Immature natural killer cell (primary cell): ENCODE results near the gene CACNA1D. TPM values are rescaled to one million over a fixed set of nuclear protein-coding genes. Genes with fewer than 3 reads are reported as not detected.

Experiments used
- DNase-seq, 3 donors: peaks; one replicate each; pipeline ENCODE4 v3.0.0; 2022; ENCODE audit warnings: mixed read lengths in 1 of 3
- H3K27ac Mint-ChIP-seq, 6 donors: one replicate each; pipeline ENCODE4 v1.8.0; 2020; ENCODE audit warnings: mixed read lengths in 6 of 6, mild to moderate bottlenecking in 5 of 6, inconsistent platforms in 4 of 6, moderate library complexity in 3 of 6
- H3K27me3 Mint-ChIP-seq, 3 donors: one replicate each; pipeline ENCODE4 v1.8.0; 2020 to 2021; ENCODE audit warnings: low read depth in 3 of 3, mild to moderate bottlenecking in 3 of 3, mixed read lengths in 3 of 3, moderate library complexity in 3 of 3, inconsistent platforms in 1 of 3
- H3K36me3 Mint-ChIP-seq, 3 donors: one replicate each; pipeline ENCODE4 v1.8.0; 2020; ENCODE audit warnings: mixed read lengths in 3 of 3, inconsistent platforms in 2 of 3, mild to moderate bottlenecking in 2 of 3
- H3K4me1 Mint-ChIP-seq, 2 donors: one replicate each; pipeline ENCODE4 v1.8.0; 2020; ENCODE audit warnings: inconsistent platforms in 2 of 2, mild to moderate bottlenecking in 2 of 2, mixed read lengths in 2 of 2, moderate library complexity in 1 of 2
- H3K4me3 Mint-ChIP-seq, 5 donors: one replicate each; pipeline ENCODE4 v1.8.0; 2020; ENCODE audit warnings: mild to moderate bottlenecking in 5 of 5, mixed read lengths in 5 of 5, inconsistent platforms in 3 of 5, moderate library complexity in 3 of 5
- H3K9me3 Mint-ChIP-seq, 6 donors: one replicate each; pipeline ENCODE4 v1.8.0; 2020; ENCODE audit warnings: mild to moderate bottlenecking in 6 of 6, mixed read lengths in 6 of 6, inconsistent platforms in 4 of 6, moderate library complexity in 3 of 6
- polyA plus RNA-seq, 3 donors: library from polyadenylated mRNA; unstranded; fragments of 300-500 nt; fragmentation: Illumina TruSeq; gene quantifications; one replicate each; pipeline ENCODE4 v1.2.3, GENCODE V29; 2021

The CACNA1D gene
- polyA plus RNA-seq, 3 donors from 2014 or later = not detected

DNA sequence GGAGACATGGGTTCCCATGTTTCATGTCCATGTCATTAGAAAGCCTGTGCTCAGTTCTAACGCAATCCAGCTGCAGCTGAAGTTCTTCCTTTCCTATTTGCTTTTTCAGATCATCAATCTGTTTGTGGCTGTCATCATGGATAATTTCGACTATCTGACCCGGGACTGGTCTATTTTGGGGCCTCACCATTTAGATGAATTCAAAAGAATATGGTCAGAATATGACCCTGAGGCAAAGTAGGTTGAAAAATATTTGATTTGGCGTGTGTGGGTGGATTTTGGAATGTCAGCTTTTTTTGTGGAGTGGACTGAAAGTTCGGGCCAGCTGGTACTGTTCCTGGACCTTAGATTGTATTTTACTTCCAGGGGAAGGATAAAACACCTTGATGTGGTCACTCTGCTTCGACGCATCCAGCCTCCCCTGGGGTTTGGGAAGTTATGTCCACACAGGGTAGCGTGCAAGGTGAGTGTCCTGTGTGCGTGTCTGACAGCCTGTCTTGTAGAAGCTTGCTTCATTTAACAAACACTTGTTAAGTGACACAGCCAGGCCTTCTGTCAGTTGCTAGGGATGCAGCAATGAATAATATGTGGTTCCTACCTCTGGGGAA, 282.2 kb downstream of the CACNA1D start:
- Mint-ChIP-seq H3K4me1 (no peaks in the 10 kb centered on the region), H3K9me3 (no peaks in the 10 kb centered on the region), H3K27ac (no peak overlapping the region), H3K4me3 (no peak overlapping the region), H3K36me3 (no peaks in the 10 kb centered on the region), H3K27me3 (peaks cover 3 to 8% (median 3%) of the 10 kb centered on the region in 3 donors)
- DNase-seq = no peak

DNA sequence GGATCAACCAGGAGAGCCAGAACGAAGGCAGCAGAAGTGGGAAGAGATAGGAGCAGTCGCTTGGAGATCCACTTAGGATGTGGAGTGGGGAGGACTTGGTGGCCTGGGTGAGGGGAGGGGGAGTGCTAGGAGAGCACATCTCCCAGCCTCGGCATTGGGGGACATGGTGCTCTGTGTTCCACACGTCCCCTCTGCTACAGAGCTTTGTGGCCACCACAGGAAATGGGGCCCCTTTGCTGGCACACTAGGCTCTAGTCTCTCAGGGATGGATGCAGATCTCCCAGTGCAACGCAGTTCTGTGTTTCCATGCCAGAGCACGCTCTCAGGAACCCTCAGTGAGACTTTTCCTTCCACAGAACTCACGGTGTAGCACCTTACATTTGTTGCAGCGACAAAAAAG, 283.1 kb downstream of the CACNA1D start:
- Mint-ChIP-seq H3K9me3 (no peaks in the 10 kb centered on the region), H3K4me3 (no peak overlapping the region), H3K36me3 (no peaks in the 10 kb centered on the region), H3K27ac (no peak overlapping the region), H3K27me3 (peaks cover 2 to 8% (median 3%) of the 10 kb centered on the region in 3 donors), H3K4me1 (no peaks in the 10 kb centered on the region)
- no peak for DNase-seq

DNA sequence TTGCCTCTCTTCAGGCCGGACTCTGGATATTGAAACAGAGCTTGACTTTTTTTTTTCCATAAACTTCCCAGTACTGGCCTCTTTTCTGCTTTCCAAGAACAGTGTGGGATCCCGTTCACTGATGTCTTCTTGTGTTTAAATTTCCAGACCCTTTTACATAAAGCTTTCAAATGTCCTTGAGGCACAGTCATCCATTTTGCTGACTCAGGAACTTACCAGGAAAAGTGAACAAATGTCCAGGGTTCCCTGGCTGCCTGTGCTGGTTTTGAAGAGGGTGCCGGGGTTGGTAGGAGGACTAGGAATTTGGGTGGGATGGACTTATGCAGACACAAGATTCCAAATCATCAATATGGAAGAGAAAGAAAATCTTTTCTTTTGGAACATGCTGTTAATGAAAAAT, 283.7 kb downstream of the CACNA1D start:
- H3K36me3 Mint-ChIP-seq = no peaks in the 10 kb centered on the region

DNA sequence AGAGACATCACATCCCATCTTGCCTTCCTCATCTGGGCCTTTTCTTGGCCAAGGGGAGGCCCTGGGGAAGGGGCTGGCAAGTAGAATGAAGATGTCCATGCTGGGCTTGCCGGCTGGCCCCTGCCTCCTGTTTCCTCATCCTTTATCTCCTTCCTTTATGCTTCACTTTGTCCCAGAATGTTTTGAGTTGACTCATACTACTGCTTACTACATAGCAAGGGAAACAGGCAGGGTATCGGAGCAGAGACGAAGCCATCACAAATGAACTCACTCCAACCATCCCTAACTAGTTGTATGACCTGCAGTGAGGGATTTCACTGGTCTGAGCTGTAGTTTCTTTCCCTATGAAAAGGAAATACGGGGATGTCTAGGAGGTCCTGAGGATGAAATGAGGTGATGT, 285.8 kb downstream of the CACNA1D start:
- H3K9me3 Mint-ChIP-seq = no peaks in the 10 kb centered on the region
- H3K36me3 Mint-ChIP-seq = no peaks in the 10 kb centered on the region
- peaks cover 0 to 4% (median 2%) of the 10 kb centered on the region in 3 donors for H3K27me3 Mint-ChIP-seq
- H3K4me3 Mint-ChIP-seq = no peak overlapping the region
- H3K27ac Mint-ChIP-seq = no peak overlapping the region
- DNase-seq = no peak
- no peaks in the 10 kb centered on the region for H3K4me1 Mint-ChIP-seq

More for the DNA sequence above, 283.7 kb downstream of the CACNA1D start:
- Mint-ChIP-seq H3K9me3 (no peaks in the 10 kb centered on the region), H3K4me3 (no peak overlapping the region), H3K27ac (no peak overlapping the region), H3K4me1 (no peaks in the 10 kb centered on the region), H3K27me3 (peaks cover 2 to 7% (median 3%) of the 10 kb centered on the region in 3 donors)
- DNase-seq = no peak

DNA sequence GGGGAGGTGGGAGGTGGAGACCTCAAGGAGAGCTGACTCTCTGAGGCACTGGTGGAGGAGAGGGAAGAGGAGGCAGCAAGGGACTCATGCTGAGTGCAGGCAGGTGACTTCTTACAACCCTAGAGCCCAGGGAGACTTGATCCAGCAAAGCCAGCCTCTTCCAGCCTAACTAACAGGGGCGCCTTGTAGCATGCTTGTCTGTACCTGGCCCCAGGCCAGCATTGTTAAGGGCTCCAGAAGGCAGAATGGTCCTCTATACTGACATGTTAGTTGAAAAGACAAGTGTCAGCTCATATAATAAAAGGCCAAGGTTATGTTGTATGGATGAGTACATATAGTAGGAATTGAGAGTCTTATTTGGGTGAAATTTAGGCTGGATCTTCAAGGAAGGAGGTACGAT, 286.4 kb downstream of the CACNA1D start:
- DNase-seq = no peak
- H3K9me3 Mint-ChIP-seq = no peaks in the 10 kb centered on the region
- no peak overlapping the region for H3K27ac Mint-ChIP-seq
- H3K36me3 Mint-ChIP-seq = no peaks in the 10 kb centered on the region
- no peaks in the 10 kb centered on the region for H3K4me1 Mint-ChIP-seq
- H3K4me3 Mint-ChIP-seq = no peak overlapping the region
- peaks cover 0 to 4% (median 2%) of the 10 kb centered on the region in 3 donors for H3K27me3 Mint-ChIP-seq

DNA sequence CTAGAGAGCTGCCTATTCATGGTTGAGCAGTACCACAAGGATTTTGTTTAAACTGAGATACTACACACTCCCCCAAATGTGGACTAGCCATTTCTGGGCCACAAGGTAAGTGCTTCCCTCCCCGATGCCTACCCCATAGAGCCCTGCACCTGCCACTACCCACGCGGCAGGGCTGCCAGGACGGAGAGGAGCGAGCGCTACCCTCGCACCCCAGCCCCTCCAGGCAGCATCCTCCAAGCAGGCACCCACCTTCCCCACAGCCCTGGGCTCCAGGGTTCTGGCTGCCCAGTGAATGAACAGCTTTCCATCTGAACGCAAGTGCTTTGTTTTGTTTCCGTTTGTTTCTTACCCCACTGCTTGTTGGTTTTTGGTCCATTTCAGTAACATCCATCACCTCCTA, 292.6 kb downstream of the CACNA1D start:
- no peak overlapping the region for H3K4me3 Mint-ChIP-seq
- no peaks in the 10 kb centered on the region for H3K9me3 Mint-ChIP-seq
- no peak for DNase-seq
- H3K36me3 Mint-ChIP-seq = no peaks in the 10 kb centered on the region
- no peak overlapping the region for H3K27ac Mint-ChIP-seq
- H3K27me3 Mint-ChIP-seq = peaks cover 0 to 3% (median 2%) of the 10 kb centered on the region in 3 donors
- H3K4me1 Mint-ChIP-seq = no peaks in the 10 kb centered on the region

DNA sequence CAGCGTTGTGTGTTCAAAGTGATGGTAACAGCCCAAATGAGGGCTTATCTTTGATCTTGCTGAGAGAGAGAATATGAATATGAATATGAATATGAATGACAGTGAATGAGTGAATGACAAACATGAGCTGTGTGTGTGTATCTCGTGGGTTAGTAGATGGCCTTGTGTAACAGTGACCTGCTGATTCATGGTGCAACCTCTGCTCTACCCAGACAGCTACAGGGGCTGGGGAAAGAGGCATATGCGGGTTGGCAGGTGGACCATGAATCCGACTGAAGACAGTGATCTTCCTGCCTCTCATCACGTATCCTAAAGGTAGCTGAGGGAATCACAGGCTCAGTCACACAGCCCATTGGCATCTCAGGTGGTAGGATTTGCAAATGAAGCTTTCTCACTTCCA, 293.6 kb downstream of the CACNA1D start:
- no peaks in the 10 kb centered on the region for H3K36me3 Mint-ChIP-seq
- H3K9me3 Mint-ChIP-seq = no peaks in the 10 kb centered on the region
- no peak for DNase-seq
- H3K4me1 Mint-ChIP-seq = no peaks in the 10 kb centered on the region
- no peak overlapping the region for H3K4me3 Mint-ChIP-seq
- peaks cover 0 to 3% (median 3%) of the 10 kb centered on the region in 3 donors for H3K27me3 Mint-ChIP-seq
- no peak overlapping the region for H3K27ac Mint-ChIP-seq

DNA sequence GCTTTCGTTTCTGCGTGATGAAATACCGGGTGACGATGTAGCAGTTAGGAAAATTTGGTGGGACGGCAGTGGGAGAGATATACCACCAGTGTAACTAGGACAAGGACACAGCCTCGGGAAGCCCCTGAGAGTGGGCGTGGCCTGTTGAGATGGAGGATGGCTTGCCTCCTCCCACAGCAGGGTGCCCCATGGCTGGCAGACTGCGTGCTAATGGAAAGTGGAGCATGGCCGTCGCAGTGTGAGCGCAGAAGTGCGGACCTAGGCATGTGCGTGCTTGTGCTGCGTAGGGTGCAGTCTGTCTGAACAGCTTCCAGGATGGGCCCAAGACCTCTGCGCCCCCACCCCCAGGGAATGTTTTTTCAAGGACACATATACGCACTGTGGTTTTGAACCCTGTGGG, 295.0 kb downstream of the CACNA1D start:
- Mint-ChIP-seq H3K4me3 (no peak overlapping the region), H3K4me1 (no peaks in the 10 kb centered on the region), H3K9me3 (no peaks in the 10 kb centered on the region), H3K27ac (no peak overlapping the region), H3K27me3 (peaks cover 0 to 3% (median 3%) of the 10 kb centered on the region in 3 donors), H3K36me3 (no peaks in the 10 kb centered on the region)
- no peak for DNase-seq

DNA sequence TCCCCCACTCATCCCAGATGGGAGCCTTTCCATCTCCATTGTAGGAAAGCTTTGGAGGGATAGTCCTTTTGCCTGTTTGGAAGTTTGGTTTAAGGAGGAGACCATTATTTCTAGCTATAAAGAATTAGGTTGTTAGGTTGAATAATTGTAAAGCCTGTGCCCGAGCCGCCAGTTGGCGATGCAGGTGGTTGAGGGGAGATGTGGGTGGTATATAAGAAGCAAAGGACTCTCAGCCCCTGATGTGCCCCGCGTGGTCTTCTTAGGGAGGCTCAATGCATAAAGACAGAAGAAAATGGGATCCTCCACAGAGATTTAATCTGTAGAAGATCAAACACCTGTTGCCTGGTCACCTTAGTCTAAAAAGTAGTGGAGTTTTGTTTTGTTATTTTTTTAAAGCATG, 296.1 kb downstream of the CACNA1D start:
- H3K27me3 Mint-ChIP-seq = peaks cover 1 to 5% (median 3%) of the 10 kb centered on the region in 3 donors
- no peak overlapping the region for H3K27ac Mint-ChIP-seq
- H3K36me3 Mint-ChIP-seq = no peaks in the 10 kb centered on the region
- H3K4me1 Mint-ChIP-seq = no peaks in the 10 kb centered on the region
- H3K9me3 Mint-ChIP-seq = no peaks in the 10 kb centered on the region
- no peak overlapping the region for H3K4me3 Mint-ChIP-seq
- no peak for DNase-seq

DNA sequence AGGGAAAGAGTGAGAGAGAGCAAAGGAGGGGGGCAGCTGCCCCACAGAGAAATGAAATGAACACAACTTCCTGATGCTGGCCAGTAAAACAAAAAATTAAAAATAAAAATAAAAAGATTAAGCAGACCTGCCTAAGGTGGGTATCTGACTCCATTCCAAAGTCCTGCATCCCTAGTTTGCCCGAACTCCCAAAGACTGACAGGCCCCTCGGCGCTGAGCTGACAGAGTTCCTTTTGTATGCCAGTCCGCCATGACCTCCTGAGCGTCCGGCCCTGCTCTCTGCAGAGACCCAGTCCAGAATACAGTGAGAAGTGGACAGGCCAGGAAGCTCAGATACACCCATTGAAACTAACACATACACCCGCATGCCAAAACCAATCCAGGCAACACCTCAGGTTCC, 296.9 kb downstream of the CACNA1D start:
- H3K4me1 Mint-ChIP-seq = no peaks in the 10 kb centered on the region
- H3K9me3 Mint-ChIP-seq = no peaks in the 10 kb centered on the region
- H3K27ac Mint-ChIP-seq = no peak overlapping the region
- no peaks in the 10 kb centered on the region for H3K36me3 Mint-ChIP-seq
- DNase-seq = no peak
- peaks cover 3 to 5% (median 4%) of the 10 kb centered on the region in 3 donors for H3K27me3 Mint-ChIP-seq
- no peak overlapping the region for H3K4me3 Mint-ChIP-seq

DNA sequence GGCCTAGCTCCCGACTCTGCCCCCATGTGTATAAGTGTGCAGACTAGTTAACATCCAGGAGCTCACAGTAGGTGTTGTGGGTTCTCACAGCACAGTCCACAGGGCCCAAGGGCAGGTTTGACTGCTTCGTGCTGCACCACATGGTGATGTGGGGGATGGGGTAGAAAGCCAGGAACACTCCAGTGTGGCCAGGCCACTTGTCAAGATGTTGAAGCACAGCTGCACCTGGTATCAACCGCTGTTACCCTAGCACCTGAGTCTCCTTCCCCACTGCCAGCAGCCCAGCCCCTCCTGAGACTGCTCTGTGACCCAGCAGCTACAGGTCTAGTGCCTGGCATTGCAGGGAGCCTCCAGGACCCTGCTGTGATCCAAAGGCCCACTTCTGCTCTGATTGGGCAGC, 298.5 kb downstream of the CACNA1D start:
- no peak overlapping the region for H3K4me3 Mint-ChIP-seq
- no peaks in the 10 kb centered on the region for H3K4me1 Mint-ChIP-seq
- no peaks in the 10 kb centered on the region for H3K9me3 Mint-ChIP-seq
- no peaks in the 10 kb centered on the region for H3K36me3 Mint-ChIP-seq
- no peak for DNase-seq
- peaks cover 3 to 4% (median 3%) of the 10 kb centered on the region in 3 donors for H3K27me3 Mint-ChIP-seq
- H3K27ac Mint-ChIP-seq = no peak overlapping the region

DNA sequence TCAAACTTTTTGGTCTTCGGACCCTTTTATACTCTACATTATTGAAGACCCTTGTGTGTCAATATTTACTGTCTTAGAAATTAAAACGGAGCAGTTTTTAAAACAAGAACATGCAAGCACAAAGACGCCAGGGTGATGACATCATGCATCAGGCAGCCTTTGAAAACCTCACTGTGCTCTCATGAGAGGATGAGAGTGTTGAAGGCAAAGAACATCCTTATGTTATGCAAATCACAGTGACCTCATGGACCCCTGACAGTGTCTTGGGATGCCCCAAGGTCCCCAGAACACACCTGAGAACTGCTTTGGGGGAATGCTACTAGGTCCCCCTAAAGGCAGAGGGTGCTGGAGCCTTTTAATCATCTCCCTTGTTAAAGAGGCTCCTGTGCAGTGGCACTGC, 300.2 kb downstream of the CACNA1D start:
- DNase-seq = no peak
- Mint-ChIP-seq H3K9me3 (no peaks in the 10 kb centered on the region), H3K4me3 (no peak overlapping the region), H3K4me1 (no peaks in the 10 kb centered on the region), H3K27ac (no peak overlapping the region), H3K36me3 (no peaks in the 10 kb centered on the region), H3K27me3 (peaks cover 3 to 6% (median 4%) of the 10 kb centered on the region in 3 donors)

DNA sequence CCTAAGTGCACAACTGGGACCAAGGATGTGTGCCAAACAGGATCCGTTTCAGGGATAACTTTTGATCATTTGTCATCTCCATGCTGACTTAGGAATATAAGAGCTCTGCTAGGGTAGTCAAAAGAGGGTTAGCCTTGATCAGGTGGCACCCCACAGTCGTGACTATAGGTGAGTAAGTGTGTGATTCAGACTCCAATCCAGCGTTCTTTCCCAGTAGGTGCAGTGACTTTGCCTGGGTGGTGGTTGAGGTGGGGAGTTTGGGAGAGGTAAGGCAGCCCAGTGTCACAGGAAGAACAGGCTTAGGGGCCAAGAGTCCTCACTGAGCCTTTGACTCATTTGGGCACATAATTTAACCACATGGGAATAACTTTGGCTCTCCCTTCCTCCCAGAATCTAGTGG, 300.8 kb downstream of the CACNA1D start:
- no peak overlapping the region for H3K4me3 Mint-ChIP-seq
- no peaks in the 10 kb centered on the region for H3K4me1 Mint-ChIP-seq
- H3K9me3 Mint-ChIP-seq = no peaks in the 10 kb centered on the region
- DNase-seq = no peak
- no peaks in the 10 kb centered on the region for H3K36me3 Mint-ChIP-seq
- peaks cover 3 to 6% (median 4%) of the 10 kb centered on the region in 3 donors for H3K27me3 Mint-ChIP-seq
- no peak overlapping the region for H3K27ac Mint-ChIP-seq

DNA sequence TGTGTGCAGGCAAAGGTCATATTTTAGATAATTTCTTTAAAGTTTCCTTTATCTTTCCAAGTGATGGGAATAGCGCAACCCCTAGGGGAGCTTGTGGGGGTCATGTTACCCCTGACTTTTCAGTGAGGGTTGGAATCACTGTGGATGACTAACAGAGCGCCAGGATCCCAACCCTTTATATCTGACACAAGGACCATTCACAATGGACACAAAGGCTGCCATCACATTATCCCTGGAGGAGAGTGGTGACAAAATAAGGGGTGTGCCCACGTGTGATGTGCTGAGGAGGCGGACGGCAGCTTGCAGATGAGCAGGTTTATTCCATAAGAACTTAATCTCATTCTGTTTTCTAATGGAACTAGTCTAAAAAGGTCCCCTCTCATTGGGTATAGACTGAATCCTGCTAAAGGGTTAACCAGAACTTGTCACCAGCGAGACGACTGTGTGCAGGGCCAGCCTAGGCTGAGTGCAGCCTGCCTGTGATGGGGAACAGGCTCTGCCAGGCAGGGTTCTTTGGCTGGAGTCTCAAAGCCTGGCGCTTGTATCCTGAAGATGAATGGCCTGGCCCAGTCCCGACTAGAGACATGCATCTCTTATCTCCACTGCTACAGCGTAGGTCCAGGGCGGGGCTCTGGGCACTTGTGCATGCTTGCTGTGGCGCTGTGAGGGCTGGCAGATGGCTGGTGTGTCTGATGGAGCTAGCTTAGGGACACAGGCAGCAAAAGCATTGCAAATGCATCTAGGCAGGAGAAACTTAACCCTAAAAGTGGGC, 301.6 kb downstream of the CACNA1D start:
- Mint-ChIP-seq H3K27me3 (peaks cover 3 to 8% (median 4%) of the 10 kb centered on the region in 3 donors), H3K4me1 (no peaks in the 10 kb centered on the region)

DNA sequence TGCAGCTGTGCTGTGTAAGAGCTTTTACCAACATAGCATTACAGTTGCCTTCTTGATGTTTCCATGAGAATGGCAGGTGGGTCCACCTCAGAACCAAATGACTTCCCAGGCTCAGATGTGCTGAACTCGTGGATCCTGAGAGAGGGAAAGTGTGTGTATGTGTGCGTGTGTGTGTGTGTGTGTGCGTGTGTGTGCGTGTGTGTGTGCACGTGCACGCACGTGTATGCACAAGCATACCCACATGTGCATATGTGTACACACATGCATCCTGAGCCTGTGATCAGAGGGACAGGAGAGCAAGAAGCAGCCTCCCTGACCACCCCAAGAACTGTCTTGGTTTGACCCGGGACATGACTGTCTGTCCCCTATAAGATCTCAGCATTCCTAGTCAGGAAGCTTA, 303.7 kb downstream of the CACNA1D start:
- no peaks in the 10 kb centered on the region for H3K4me1 Mint-ChIP-seq
- H3K27ac Mint-ChIP-seq = no peak overlapping the region
- H3K36me3 Mint-ChIP-seq = no peaks in the 10 kb centered on the region
- no peak overlapping the region for H3K4me3 Mint-ChIP-seq
- no peaks in the 10 kb centered on the region for H3K9me3 Mint-ChIP-seq
- peaks cover 3 to 7% (median 4%) of the 10 kb centered on the region in 3 donors for H3K27me3 Mint-ChIP-seq
- no peak for DNase-seq

More for the DNA sequence above, 301.6 kb downstream of the CACNA1D start:
- H3K36me3 Mint-ChIP-seq = no peaks in the 10 kb centered on the region
- no peak overlapping the region for H3K4me3 Mint-ChIP-seq
- no peaks in the 10 kb centered on the region for H3K9me3 Mint-ChIP-seq
- DNase-seq = no peak
- no peak overlapping the region for H3K27ac Mint-ChIP-seq
